Right atrium auricular region (tissue), 2 donors: ENCODE data around the gene SLC8A3. TPM values are rescaled to one million over a fixed set of nuclear protein-coding genes. Genes with fewer than 3 reads are reported as not detected.
A peak's percentile ranks its signal among the peaks of the same experiment; 100 is the strongest.

Source experiments
- DNase-seq: peaks from one replicate; pipeline ENCODE4 v3.0.0-alpha.2; 2019; ENCODE audit warnings: low spot score
- H3K27ac ChIP-seq, 2 donors: fragments of 200-600 bp; sonication (generic); 1 replicate in 1 of 2; 2 replicates in 1 of 2; pipeline ENCODE4 v1.5.1; 2016 to 2019
- H3K27me3 ChIP-seq, 2 donors: fragments of 200-600 bp; sonication (generic); one replicate each; pipeline versions ENCODE4 v1.5.1 to v1.6.0; 2017 to 2019
- H3K36me3 ChIP-seq: fragments of 200-600 bp; sonication (generic); one replicate; pipeline ENCODE4 v1.5.1; 2016
- H3K4me1 ChIP-seq, 2 donors: fragments of 200-600 bp; sonication (generic); one replicate each; pipeline versions ENCODE4 v1.5.1 to v1.6.0; 2017 to 2019
- H3K4me3 ChIP-seq, 2 donors: fragments of 200-600 bp; sonication (generic); 1 replicate in 1 of 2; 2 replicates in 1 of 2; pipeline ENCODE4 v1.5.1; 2017 to 2019; ENCODE audit warnings: mild to moderate bottlenecking in 1 of 2, moderate library complexity in 1 of 2
- H3K9me3 ChIP-seq, 2 donors: fragments of 200-600 bp; sonication (generic); one replicate each; pipeline ENCODE4 v1.5.1; 2019
- total RNA-seq, 2 donors: library from RNA; depleted of rRNA; stranded (reverse); fragments of >200 nt; gene quantifications; one replicate each; pipeline ENCODE4 v1.1.0, GENCODE V29; 2016
- TF ChIP-seq, protein P1 (sequence below), 2 donors: fragments of 200-600 bp; sonication (generic); IDR thresholded peaks; one replicate each; pipeline ENCODE4 v1.5.1; 2019; ENCODE audit warnings: antibody characterized with exemption in 2 of 2

SLC8A3 gene
- total RNA-seq, 2 donors from 2014 or later: 1.3 to 1.4 TPM

GRCh38 chr14:70047598-70048312, 141.0 kb downstream of the SLC8A3 start:
- TF ChIP-seq, protein P1, sequence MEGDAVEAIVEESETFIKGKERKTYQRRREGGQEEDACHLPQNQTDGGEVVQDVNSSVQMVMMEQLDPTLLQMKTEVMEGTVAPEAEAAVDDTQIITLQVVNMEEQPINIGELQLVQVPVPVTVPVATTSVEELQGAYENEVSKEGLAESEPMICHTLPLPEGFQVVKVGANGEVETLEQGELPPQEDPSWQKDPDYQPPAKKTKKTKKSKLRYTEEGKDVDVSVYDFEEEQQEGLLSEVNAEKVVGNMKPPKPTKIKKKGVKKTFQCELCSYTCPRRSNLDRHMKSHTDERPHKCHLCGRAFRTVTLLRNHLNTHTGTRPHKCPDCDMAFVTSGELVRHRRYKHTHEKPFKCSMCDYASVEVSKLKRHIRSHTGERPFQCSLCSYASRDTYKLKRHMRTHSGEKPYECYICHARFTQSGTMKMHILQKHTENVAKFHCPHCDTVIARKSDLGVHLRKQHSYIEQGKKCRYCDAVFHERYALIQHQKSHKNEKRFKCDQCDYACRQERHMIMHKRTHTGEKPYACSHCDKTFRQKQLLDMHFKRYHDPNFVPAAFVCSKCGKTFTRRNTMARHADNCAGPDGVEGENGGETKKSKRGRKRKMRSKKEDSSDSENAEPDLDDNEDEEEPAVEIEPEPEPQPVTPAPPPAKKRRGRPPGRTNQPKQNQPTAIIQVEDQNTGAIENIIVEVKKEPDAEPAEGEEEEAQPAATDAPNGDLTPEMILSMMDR (IDR thresholded peaks at IDR 0.05): no peak
- no peaks in the 10 kb centered on the region for H3K4me1 ChIP-seq
- no peaks in the 10 kb centered on the region for H3K36me3 ChIP-seq
- no peak for DNase-seq
- no peak overlapping the region for H3K27ac ChIP-seq
- no peaks in the 10 kb centered on the region for H3K9me3 ChIP-seq
- H3K4me3 ChIP-seq: no peak overlapping the region
- H3K27me3 ChIP-seq: no peaks in the 10 kb centered on the region

- DNase-seq: peak; percentile 66
- Histone ChIP-seq H3K4me1 (no peaks in the 10 kb centered on the region), H3K27ac (no peak overlapping the region), H3K4me3 (no peak overlapping the region), H3K27me3 (no peaks in the 10 kb centered on the region), H3K9me3 (no peaks in the 10 kb centered on the region), H3K36me3 (no peaks in the 10 kb centered on the region)
- TF ChIP-seq, protein P1 (IDR thresholded peaks at IDR 0.05): peak; percentile 26 to 75
Measured at GRCh38 chr14:70045844-70046535, 142.8 kb downstream of the SLC8A3 start.

GRCh38 chr14:70045310-70045709, 143.4 kb downstream of the SLC8A3 start:
- TF ChIP-seq, protein P1 (IDR thresholded peaks at IDR 0.05): no peak
- Histone ChIP-seq H3K9me3 (no peaks in the 10 kb centered on the region), H3K4me3 (no peak overlapping the region), H3K27me3 (no peaks in the 10 kb centered on the region), H3K4me1 (no peaks in the 10 kb centered on the region), H3K27ac (no peak overlapping the region), H3K36me3 (no peaks in the 10 kb centered on the region)
- no peak for DNase-seq

DNA sequence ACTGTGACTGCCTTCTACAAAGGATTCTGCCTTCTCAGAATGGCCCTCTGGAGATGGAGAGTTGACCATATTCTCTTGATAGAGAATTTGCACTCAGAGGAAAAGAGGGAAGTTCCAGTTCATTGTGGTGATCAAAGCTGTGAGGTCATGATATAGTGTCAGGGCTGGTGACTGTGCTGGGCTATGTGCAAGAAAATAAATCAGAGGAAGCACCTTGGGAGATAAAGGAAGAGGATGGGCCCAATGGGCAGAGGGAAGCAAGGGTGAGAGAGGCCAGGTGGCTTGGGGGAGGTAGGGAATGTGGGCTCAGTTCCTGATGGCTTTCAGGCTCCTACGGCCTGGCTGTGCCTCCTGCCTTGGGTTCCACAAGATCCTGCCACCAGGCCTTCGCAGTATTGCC, 145.8 kb downstream of the SLC8A3 start:
- no peaks in the 10 kb centered on the region for H3K36me3 ChIP-seq

GRCh38 chr14:70036665-70037064, 152.1 kb downstream of the SLC8A3 start:
- H3K27ac ChIP-seq: no peak overlapping the region
- H3K4me1 ChIP-seq: no peaks in the 10 kb centered on the region
- TF ChIP-seq, protein P1 (IDR thresholded peaks at IDR 0.05): no peak
- no peaks in the 10 kb centered on the region for H3K36me3 ChIP-seq
- H3K27me3 ChIP-seq: no peaks in the 10 kb centered on the region
- no peaks in the 10 kb centered on the region for H3K9me3 ChIP-seq
- no peak for DNase-seq
- no peak overlapping the region for H3K4me3 ChIP-seq

More for the DNA sequence above, 145.8 kb downstream of the SLC8A3 start:
- H3K27ac ChIP-seq: no peak overlapping the region
- DNase-seq: no peak
- H3K9me3 ChIP-seq: no peaks in the 10 kb centered on the region
- no peaks in the 10 kb centered on the region for H3K4me1 ChIP-seq
- TF ChIP-seq, protein P1 (IDR thresholded peaks at IDR 0.05): no peak
- no peaks in the 10 kb centered on the region for H3K27me3 ChIP-seq
- H3K4me3 ChIP-seq: no peak overlapping the region
